IMR-90 (cell line): Measurements from ENCODE around the gene SIDT1. TPM values are rescaled to one million over a fixed set of nuclear protein-coding genes. Genes with fewer than 3 reads are reported as not detected.
A peak's percentile ranks its signal among the peaks of the same experiment; 100 is the strongest.

Experiments
- ATAC-seq: fragments of 200-7000 bp; cut with Tn5 transposase; 2 replicates; pipeline ENCODE4 v1.9.1; 2020; ENCODE audit warnings: low read depth, mild to moderate bottlenecking, moderate library complexity
- BruUV-seq: library from RNA; stranded (reverse); fragments of 400-500 nt; replicated peaks from 2 replicates; lab custom pipeline; 2021; lab: Mats Ljungman, UMichigan
- CTCF ChIA-PET: fragments of 300-600 bp; formaldehyde crosslinking; extraction: SDS; loops from one replicate; lab custom pipeline; 2021; ENCODE audit warnings: antibody characterized with exemption; lab: Yijun Ruan, JAX
- POLR2A ChIA-PET: fragments of 300-600 bp; sonication (Branson Sonifier 250); formaldehyde crosslinking; loops from one replicate; lab custom pipeline; 2022; ENCODE audit warnings: antibody characterized with exemption; ENCODE audit not compliant: unreplicated experiment; lab: Charles Lee
- DNase-seq: peaks from one replicate; pipeline ENCODE4 v3.0.0; 2013
- H2AFZ ChIP-seq: replicated peaks from 2 replicates; pipeline ENCODE3; 2013; ENCODE audit warnings: low read length, mild to moderate bottlenecking; ENCODE audit not compliant: poor library complexity
- H2AK5ac ChIP-seq: 2 replicates; pipeline ENCODE4 v1.6.1; 2013; ENCODE audit warnings: low read depth, low read length, inconsistent platforms
- H2AK9ac ChIP-seq: replicated peaks from 2 replicates; pipeline ENCODE3; 2013; ENCODE audit warnings: mild to moderate bottlenecking, low read depth, low read length, moderate library complexity; ENCODE audit not compliant: poor library complexity
- H2BK120ac ChIP-seq: 2 replicates; pipeline ENCODE4 v1.6.1; 2013; ENCODE audit warnings: low read depth, low read length, inconsistent platforms
- H2BK15ac ChIP-seq: 3 replicates; pipeline ENCODE4 v1.6.1; 2013; ENCODE audit warnings: low read depth, low read length, inconsistent platforms
- H2BK20ac ChIP-seq: 2 replicates; pipeline ENCODE4 v1.6.1; 2013; ENCODE audit warnings: low read depth, mild to moderate bottlenecking, inconsistent platforms, low read length, moderate library complexity
- H2BK5ac ChIP-seq: 2 replicates; pipeline ENCODE4 v1.6.1; 2013; ENCODE audit warnings: mild to moderate bottlenecking, low read depth, low read length, inconsistent platforms; ENCODE audit not compliant: poor library complexity, severe bottlenecking
- H3K14ac ChIP-seq: replicated peaks from 2 replicates; pipeline ENCODE4 v1.6.1; 2013; ENCODE audit warnings: low read depth, low read length, inconsistent platforms
- H3K18ac ChIP-seq: 2 replicates; pipeline ENCODE4 v1.6.1; 2013; ENCODE audit warnings: low read depth, low read length, control low read depth
- H3K23ac ChIP-seq: 2 replicates; pipeline ENCODE4 v1.6.1; 2013; ENCODE audit warnings: low read depth, low read length, inconsistent platforms
- H3K27ac ChIP-seq: 2 replicates; pipeline ENCODE4 v1.5.1; 2013; ENCODE audit warnings: mild to moderate bottlenecking, control low read depth, low read length; ENCODE audit not compliant: insufficient read depth
- H3K27me3 ChIP-seq: 2 replicates; pipeline ENCODE4 v1.6.1; 2013; ENCODE audit warnings: low read length; ENCODE audit not compliant: control insufficient read depth, insufficient read depth
- H3K36me3 ChIP-seq: 2 replicates; pipeline ENCODE4 v1.6.1; 2013; ENCODE audit warnings: low read length, mixed read lengths; ENCODE audit not compliant: control insufficient read depth, insufficient read depth
- H3K4ac ChIP-seq: 2 replicates; pipeline ENCODE4 v1.6.1; 2013; ENCODE audit warnings: low read depth, low read length, inconsistent platforms
- H3K4me1 ChIP-seq: 2 replicates; pipeline ENCODE4 v1.6.1; 2013; ENCODE audit warnings: low read length, mixed read lengths; ENCODE audit not compliant: control insufficient read depth, insufficient read depth
- H3K4me2 ChIP-seq: 2 replicates; pipeline ENCODE4 v1.6.1; 2013; ENCODE audit warnings: low read depth, mild to moderate bottlenecking, control low read depth, low read length, moderate library complexity
- H3K4me3 ChIP-seq: 2 replicates; pipeline ENCODE4 v1.5.1; 2013; ENCODE audit warnings: low read depth, mild to moderate bottlenecking, control low read depth, low read length, moderate library complexity; ENCODE audit not compliant: insufficient read depth
- H3K56ac ChIP-seq: 2 replicates; pipeline ENCODE4 v1.6.1; 2013; ENCODE audit warnings: low read length, inconsistent platforms; ENCODE audit not compliant: insufficient read depth; ENCODE audit errors: extremely low read depth
- H3K79me1 ChIP-seq, 2 experiments: 2 replicates each; pipeline ENCODE4 v1.6.1; 2013; ENCODE audit warnings: low read length in 2 of 2, inconsistent platforms in 1 of 2, low read depth in 1 of 2
- H3K9ac ChIP-seq: 2 replicates; pipeline ENCODE4 v1.6.1; 2013; ENCODE audit warnings: low read depth, low read length, control low read depth
- H3K9me1 ChIP-seq: 2 replicates; pipeline ENCODE4 v1.6.1; 2013; ENCODE audit warnings: low read length, inconsistent platforms; ENCODE audit not compliant: insufficient read depth
- H3K9me3 ChIP-seq: 2 replicates; pipeline ENCODE4 v1.6.1; 2013; ENCODE audit warnings: low read length; ENCODE audit not compliant: control insufficient read depth, insufficient read depth
- H4K20me1 ChIP-seq: 2 replicates; pipeline ENCODE4 v1.6.1; 2013; ENCODE audit warnings: low read length, inconsistent platforms; ENCODE audit not compliant: insufficient read depth
- H4K5ac ChIP-seq: 2 replicates; pipeline ENCODE4 v1.6.1; 2013; ENCODE audit warnings: mild to moderate bottlenecking, low read depth, low read length, control low read depth
- H4K8ac ChIP-seq, 2 experiments: 2 replicates each; pipeline ENCODE4 v1.6.1; 2013; ENCODE audit warnings: low read depth in 2 of 2, low read length in 2 of 2, control low read depth in 1 of 2, inconsistent platforms in 1 of 2
- H4K91ac ChIP-seq: 2 replicates; pipeline ENCODE4 v1.6.1; 2013; ENCODE audit warnings: low read depth, low read length, inconsistent platforms; ENCODE audit not compliant: insufficient read depth
- CEBPB ChIP-seq: IDR thresholded peaks from 2 replicates; pipeline ENCODE4 v1.6.1; 2012; ENCODE audit warnings: low read depth, low read length, improper control_type of control experiment
- CHD1 ChIP-seq: IDR thresholded peaks from 2 replicates; pipeline ENCODE4 v1.6.1; 2012; ENCODE audit warnings: low read depth, low read length, improper control_type of control experiment
- ELK1 ChIP-seq: fragments of 150-350 bp; IDR thresholded peaks from 2 replicates; pipeline ENCODE4 v1.6.1; 2016; ENCODE audit warnings: low read depth, mild to moderate bottlenecking, low read length, moderate library complexity, borderline replicate concordance
- FOS ChIP-seq: fragments of 150-350 bp; IDR thresholded peaks from 2 replicates; pipeline ENCODE4 v1.6.1; 2016; ENCODE audit warnings: low read depth, low read length
- MAZ ChIP-seq: IDR thresholded peaks from 2 replicates; pipeline ENCODE4 v1.6.1; 2012; ENCODE audit warnings: low read depth, mild to moderate bottlenecking, low read length, improper control_type of control experiment, moderate library complexity, borderline replicate concordance
- RCOR1 ChIP-seq: IDR thresholded peaks from 2 replicates; pipeline ENCODE4 v1.6.1; 2012; ENCODE audit warnings: mild to moderate bottlenecking, low read length, improper control_type of control experiment; ENCODE audit not compliant: insufficient replicate concordance
- SMC3 ChIP-seq: fragments of 150-350 bp; IDR thresholded peaks from 2 replicates; pipeline ENCODE4 v1.6.1; 2016; ENCODE audit warnings: low read depth, mild to moderate bottlenecking, antibody characterized with exemption, low read length, moderate library complexity
- USF2 ChIP-seq: fragments of 150-350 bp; IDR thresholded peaks from 2 replicates; pipeline ENCODE4 v1.6.1; 2017; ENCODE audit warnings: mild to moderate bottlenecking, antibody characterized with exemption, low read length, low read depth
- dilution Hi-C: fragments of 300-500 bp; cut with HindIII; formaldehyde crosslinking; loops from one replicate; pipeline ENCODE4 v1.14.3; 2018; ENCODE audit warnings: low sequenced_read_pairs; ENCODE audit not compliant: unreplicated experiment
- in situ Hi-C: fragments of 300-500 bp; cut with MboI; formaldehyde crosslinking; loops from 3 replicates; pipeline ENCODE4 v1.14.3; 2019; ENCODE audit warnings: low sequenced_read_pairs, inconsistent platforms, mixed read lengths
- intact Hi-C: fragments of 100-400 bp; cut with micrococcal nuclease; formaldehyde crosslinking; loops from 2 replicates; pipeline ENCODE4 v1.10.0; 2022
- polyA plus RNA-seq, 3 experiments: library from polyadenylated mRNA; depleted of rRNA; stranded (reverse); fragments of >200 nt; gene quantifications; 2 replicates each; pipeline ENCODE4 v1.2.3, GENCODE V29; 2012; ENCODE audit warnings: low replicate concordance in 1 of 3
- total RNA-seq: library from RNA; depleted of rRNA; stranded (reverse); fragments of >200 nt; gene quantifications from 2 replicates; pipeline ENCODE4 v1.2.3, GENCODE V29; 2012

The SIDT1 gene
- total and polyA plus RNA-seq, 2 of the 4 experiments (the other 2 are of a cell fraction): not detected

GRCh38 chr3:113557374-113557773, 25.0 kb downstream of the SIDT1 start:
- H3K56ac ChIP-seq: no peak overlapping the region
- in situ Hi-C loops (no loop called here), dilution Hi-C loops (no loop called here), intact Hi-C loops (loop anchor here (10.0 kb wide), 1 partner anchor 223 kb away; no protein-coding TSS in a partner anchor)
- no peaks in the 10 kb centered on the region for H3K9me3 ChIP-seq
- no peaks in the 10 kb centered on the region for H3K79me1 ChIP-seq
- DNase-seq (peak; percentile 21), ATAC-seq (peak; percentile 64)
- H3K4me1 ChIP-seq: no peaks in the 10 kb centered on the region
- no peak overlapping the region for H2BK15ac ChIP-seq
- H3K14ac ChIP-seq: no peak overlapping the region
- H3K27me3 ChIP-seq: peaks cover 14% of the 10 kb centered on the region
- CTCF ChIA-PET: interaction anchor here (1.1 kb wide), 1 partner anchor 10 kb away, joined by 5 read pairs; no protein-coding TSS in a partner anchor
- no peak overlapping the region for H3K23ac ChIP-seq
- H3K18ac ChIP-seq: no peak overlapping the region
- no peak overlapping the region for H2BK120ac ChIP-seq
- H4K8ac ChIP-seq: no peak overlapping the region
- H4K91ac ChIP-seq: no peak overlapping the region
- POLR2A ChIA-PET: no interaction called here
- H2AFZ ChIP-seq: no peak overlapping the region
- H2BK20ac ChIP-seq: no peak overlapping the region
- no peak overlapping the region for H4K5ac ChIP-seq
- no peak overlapping the region for H3K27ac ChIP-seq
- no peak overlapping the region for H3K9ac ChIP-seq
- H3K4ac ChIP-seq: no peak overlapping the region
- H2AK9ac ChIP-seq: no peak overlapping the region
- no peak overlapping the region for H2AK5ac ChIP-seq
- no peaks in the 10 kb centered on the region for H3K36me3 ChIP-seq
- H2BK5ac ChIP-seq: no peak overlapping the region
- H3K4me2 ChIP-seq: no peak overlapping the region
- no TSS peak for BruUV-seq
- TF ChIP-seq SMC3 (no peak), CEBPB (no peak), RCOR1 (no peak), ELK1 (no peak), MAZ (no peak), FOS (no peak), USF2 (no peak), CHD1 (no peak)
- H3K4me3 ChIP-seq: no peak overlapping the region
- H3K9me1 ChIP-seq: no peaks in the 10 kb centered on the region
- H4K20me1 ChIP-seq: no peaks in the 10 kb centered on the region
